HG02798 (cell line): Measurements from ENCODE around the gene PLCB3.
"Not testable (repeated sequence)": the region's sequence is repeated elsewhere in the genome, so short reads cannot be mapped to it uniquely, and the experiment has no call there.

ENCODE experiments used
- ATAC-seq: cut with Tn5 transposase; IDR thresholded peaks from one replicate; pipeline ENCODE4 v1.9.1; 2021; ENCODE audit warnings: mild to moderate bottlenecking; ENCODE audit not compliant: unreplicated experiment, poor library complexity

The PLCB3 gene

GRCh38 chr11:64314805-64315561 is 63.7 kb downstream of the PLCB3 start:
- ATAC-seq, result no peak

DNA sequence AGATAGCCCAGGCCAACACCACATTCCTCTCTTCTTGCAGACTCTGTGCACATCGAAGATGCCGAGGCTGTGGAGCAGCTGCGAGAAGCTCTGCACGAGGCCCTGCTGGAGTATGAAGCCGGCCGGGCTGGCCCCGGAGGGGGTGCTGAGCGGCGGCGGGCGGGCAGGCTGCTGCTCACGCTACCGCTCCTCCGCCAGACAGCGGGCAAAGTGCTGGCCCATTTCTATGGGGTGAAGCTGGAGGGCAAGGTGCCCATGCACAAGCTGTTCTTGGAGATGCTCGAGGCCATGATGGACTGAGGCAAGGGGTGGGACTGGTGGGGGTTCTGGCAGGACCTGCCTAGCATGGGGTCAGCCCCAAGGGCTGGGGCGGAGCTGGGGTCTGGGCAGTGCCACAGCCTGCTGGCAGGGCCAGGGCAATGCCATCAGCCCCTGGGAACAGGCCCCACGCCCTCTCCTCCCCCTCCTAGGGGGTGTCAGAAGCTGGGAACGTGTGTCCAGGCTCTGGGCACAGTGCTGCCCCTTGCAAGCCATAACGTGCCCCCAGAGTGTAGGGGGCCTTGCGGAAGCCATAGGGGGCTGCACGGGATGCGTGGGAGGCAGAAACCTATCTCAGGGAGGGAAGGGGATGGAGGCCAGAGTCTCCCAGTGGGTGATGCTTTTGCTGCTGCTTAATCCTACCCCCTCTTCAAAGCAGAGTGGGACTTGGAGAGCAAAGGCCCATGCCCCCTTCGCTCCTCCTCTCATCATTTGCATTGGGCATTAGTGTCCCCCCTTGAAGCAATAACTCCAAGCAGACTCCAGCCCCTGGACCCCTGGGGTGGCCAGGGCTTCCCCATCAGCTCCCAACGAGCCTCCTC is 64.6 kb downstream of the PLCB3 start:
- not testable (repeated sequence) for ATAC-seq

- no peak for ATAC-seq
Measured at GRCh38 chr11:64316672-64317324, 65.5 kb downstream of the PLCB3 start.

DNA sequence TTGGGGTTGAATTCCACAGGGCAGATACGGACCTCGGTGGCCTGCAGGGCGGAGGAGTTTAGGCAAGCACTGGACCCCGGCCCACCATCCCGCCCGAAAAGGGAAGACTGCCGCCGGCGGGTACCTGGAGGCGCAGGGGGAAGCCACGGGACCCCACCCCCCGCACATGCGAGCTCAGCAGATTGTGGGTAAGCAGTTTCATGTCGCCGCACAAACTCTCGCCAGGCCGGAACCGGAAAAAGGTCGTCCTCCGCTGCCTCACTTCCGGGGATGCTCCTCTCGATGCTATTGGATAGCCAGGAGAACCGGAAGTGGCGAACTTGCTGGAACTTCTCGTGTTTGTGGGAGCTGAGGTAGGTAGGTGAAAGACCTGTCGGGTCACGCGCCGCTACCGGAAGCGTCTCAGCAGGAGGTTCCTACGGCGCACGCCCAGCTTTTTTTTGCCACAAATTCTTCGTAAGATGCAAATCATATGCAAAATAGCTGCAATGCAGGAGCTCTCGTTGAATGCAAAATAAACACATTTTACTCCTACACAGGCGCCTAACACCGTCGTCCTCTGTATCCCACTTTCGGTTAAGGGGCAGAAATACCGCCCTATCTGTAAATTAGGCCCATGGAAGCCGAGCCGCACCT is 66.1 kb downstream of the PLCB3 start, which contains the start of gene TRMT112:
Gene TRMT112, minus strand, starts transcription at position 235 of the 636 bp plus-strand sequence. Its CDS starts 33 bp downstream, at position 202.
- peak; percentile 71 for ATAC-seq

GRCh38 chr11:64317961-64318765 is 66.8 kb downstream of the PLCB3 start, which contains the start of gene PRDX5:
PRDX5 (plus strand) TSS chr11:64318121; CDS start chr11:64318216, 95 bp downstream.
- peak; percentile 84 for ATAC-seq
